Endothelial cell of umbilical vein (primary cell): Measurements from ENCODE around the gene CA5A.

ENCODE experiments used
- POLR2A ChIP-seq: IDR thresholded peaks from 2 replicates; pipeline ENCODE4 v1.6.1; 2012; ENCODE audit warnings: low read depth, mild to moderate bottlenecking, control low read depth, low read length
- TF ChIP-seq, protein P1 (sequence below), 2 donors: IDR thresholded peaks; 1 replicate in 1 of 2; 2 replicates in 1 of 2; pipeline ENCODE4 v1.5.1; 2011; ENCODE audit warnings: low read length in 2 of 2, mild to moderate bottlenecking in 2 of 2, moderate library complexity in 2 of 2, control low read depth in 1 of 2, inconsistent platforms in 1 of 2, low read depth in 1 of 2; ENCODE audit not compliant: insufficient read depth in 1 of 2; ENCODE audit errors: extremely low read depth in 1 of 2

DNA sequence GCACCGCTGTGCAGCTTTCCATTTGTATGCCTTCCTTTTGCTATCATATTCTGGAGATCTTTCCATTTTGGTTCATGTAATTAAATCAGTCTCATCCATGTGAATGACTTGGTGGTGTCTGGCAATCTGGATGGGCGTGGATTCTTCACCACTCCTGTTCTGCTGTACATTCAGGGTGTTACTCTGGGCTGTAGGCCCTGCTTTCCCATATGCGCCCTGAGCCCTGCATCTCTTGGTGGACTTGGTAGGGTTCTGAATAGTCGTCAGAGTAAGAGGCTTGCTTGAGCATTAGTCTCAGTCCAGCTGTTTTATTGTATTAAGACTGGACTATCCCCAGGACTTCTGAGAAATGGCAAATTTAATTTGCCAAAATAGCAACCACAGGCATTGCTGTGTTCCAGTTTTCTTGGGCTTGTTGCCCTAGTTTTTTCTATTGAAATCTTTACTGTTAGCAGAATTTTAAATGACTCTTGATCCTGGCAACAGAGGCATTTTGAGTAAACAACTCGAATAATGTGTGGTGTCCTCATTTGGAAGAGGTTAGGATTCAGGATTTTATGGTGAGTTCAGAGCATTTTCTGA is 29.8 kb upstream of the CA5A start:
- TF ChIP-seq, protein P1, sequence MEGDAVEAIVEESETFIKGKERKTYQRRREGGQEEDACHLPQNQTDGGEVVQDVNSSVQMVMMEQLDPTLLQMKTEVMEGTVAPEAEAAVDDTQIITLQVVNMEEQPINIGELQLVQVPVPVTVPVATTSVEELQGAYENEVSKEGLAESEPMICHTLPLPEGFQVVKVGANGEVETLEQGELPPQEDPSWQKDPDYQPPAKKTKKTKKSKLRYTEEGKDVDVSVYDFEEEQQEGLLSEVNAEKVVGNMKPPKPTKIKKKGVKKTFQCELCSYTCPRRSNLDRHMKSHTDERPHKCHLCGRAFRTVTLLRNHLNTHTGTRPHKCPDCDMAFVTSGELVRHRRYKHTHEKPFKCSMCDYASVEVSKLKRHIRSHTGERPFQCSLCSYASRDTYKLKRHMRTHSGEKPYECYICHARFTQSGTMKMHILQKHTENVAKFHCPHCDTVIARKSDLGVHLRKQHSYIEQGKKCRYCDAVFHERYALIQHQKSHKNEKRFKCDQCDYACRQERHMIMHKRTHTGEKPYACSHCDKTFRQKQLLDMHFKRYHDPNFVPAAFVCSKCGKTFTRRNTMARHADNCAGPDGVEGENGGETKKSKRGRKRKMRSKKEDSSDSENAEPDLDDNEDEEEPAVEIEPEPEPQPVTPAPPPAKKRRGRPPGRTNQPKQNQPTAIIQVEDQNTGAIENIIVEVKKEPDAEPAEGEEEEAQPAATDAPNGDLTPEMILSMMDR (IDR thresholded peaks at IDR 0.05; ENCODE audit: extremely low read depth in 1 of 2, insufficient read depth in 1 of 2, low read depth in 1 of 2, low read length in 2 of 2), result no peak
- TF ChIP-seq POLR2A, result no peak
